ENCODE results near the gene CELSR1. TPM values are rescaled to one million over a fixed set of nuclear protein-coding genes. Genes with fewer than 3 reads are reported as not detected.

The CELSR1 gene
- total RNA-seq, 1 experiment from 2014 or later, result 19.6 TPM

- TF ChIP-seq REST (IDR thresholded peaks at IDR 0.05; ENCODE audit: low read depth), result no peak
- no peak for TF ChIP-seq CTCF (IDR thresholded peaks at IDR 0.05 in 2 of 3, conservative IDR thresholded peaks at IDR 0.05 in 1 of 3; ENCODE audit: borderline replicate concordance in 1 of 3, insufficient read depth in 1 of 3, low read depth in 2 of 3, low read length in 2 of 3)
- TF ChIP-seq POLR2AphosphoS5 (IDR thresholded peaks at IDR 0.05; ENCODE audit: low read depth, low read length), result no peak
- no peak for TF ChIP-seq ZNF274 (IDR thresholded peaks at IDR 0.05; ENCODE audit: low read depth, low read length)
- no peak for TF ChIP-seq RAD21 (IDR thresholded peaks at IDR 0.05; ENCODE audit: low read depth)
- no peak for TF ChIP-seq POLR2A (IDR thresholded peaks at IDR 0.05; ENCODE audit: borderline replicate concordance, extremely low read depth, insufficient read depth, insufficient read length)
Measured at GRCh38 chr22:46533070-46533833, 4.2 kb downstream of the CELSR1 start (continued).

- CTCF ChIA-PET, result no interaction called here
- Histone ChIP-seq H3K9me2 (ENCODE audit: insufficient read depth) (no peaks in the 10 kb centered on the region), H4K20me1 (ENCODE audit: insufficient read depth) (no peaks in the 10 kb centered on the region), H3K27ac (ENCODE audit: low read depth, low read length) (no peak overlapping the region), H3K9me3 (ENCODE audit: control insufficient read depth in 1 of 2, insufficient read depth in 1 of 2, low read depth in 1 of 2, low read length in 2 of 2) (peaks cover 0 to 14% of the 10 kb centered on the region in 2 experiments; a peak in 1 of 4 replicates), H2AFZ (ENCODE audit: low read depth, low read length, poor library complexity, severe bottlenecking) (no peak overlapping the region), H3K9ac (ENCODE audit: low read length) (no peak overlapping the region), H3K4me3 (replicated peaks in 1 of 2; ENCODE audit: low read depth in 1 of 2, low read length in 2 of 2) (no peak overlapping the region), H3K79me2 (ENCODE audit: insufficient read depth, low read length) (peaks cover 25% of the 10 kb centered on the region), H3K36me3 (ENCODE audit: control insufficient read depth in 1 of 2, insufficient read depth in 2 of 2, low read length in 2 of 2) (no peaks in the 10 kb centered on the region), H3K4me2 (ENCODE audit: low read length) (no peak overlapping the region), H3K27me3 (ENCODE audit: insufficient read depth, low read length) (no peaks in the 10 kb centered on the region), H3K4me1 (ENCODE audit: control insufficient read depth in 1 of 2, insufficient read depth in 2 of 2, low read length in 2 of 2) (peaks cover 0 to 17% of the 10 kb centered on the region in 2 experiments; a peak in 3 of 4 replicates)
- DNase-seq (ENCODE audit: low read depth, low spot score) (no peak), ATAC-seq (no peak)
- intact Hi-C loops (cut with micrococcal nuclease), result loop anchor here (10.0 kb wide), 1 partner anchor 78 kb away; no protein-coding TSS in a partner anchor
- POLR2A ChIA-PET, result no interaction called here
- BruUV-seq (replicated peaks), result no TSS peak
- RAD21 ChIA-PET (ENCODE audit: low non-redundant PET in 1 of 2, low total read pairs in 2 of 2, uncharacterized antibody in 2 of 2, unreplicated experiment in 2 of 2), result no interaction called here
- TF ChIP-seq YY1 (IDR thresholded peaks at IDR 0.05; ENCODE audit: extremely low read depth, insufficient replicate concordance, low read depth, low read length) (no peak), EGR1 (IDR thresholded peaks at IDR 0.05; ENCODE audit: low read depth) (no peak), CTCF (IDR thresholded peaks at IDR 0.05 in 2 of 3, conservative IDR thresholded peaks at IDR 0.05 in 1 of 3; ENCODE audit: borderline replicate concordance in 1 of 3, insufficient read depth in 1 of 3, low read depth in 2 of 3, low read length in 2 of 3) (no peak), ZNF274 (IDR thresholded peaks at IDR 0.05; ENCODE audit: low read depth, low read length) (no peak), ZBTB33 (IDR thresholded peaks at IDR 0.05; ENCODE audit: extremely low read depth, insufficient replicate concordance, low read length) (no peak), JUND (IDR thresholded peaks at IDR 0.05) (no peak), RAD21 (IDR thresholded peaks at IDR 0.05; ENCODE audit: low read depth) (no peak), ZFX (IDR thresholded peaks at IDR 0.05) (no peak), FOSL1 (IDR thresholded peaks at IDR 0.05; ENCODE audit: low read depth) (no peak), ELF1 (IDR thresholded peaks at IDR 0.05; ENCODE audit: borderline replicate concordance, low read depth) (no peak)
Measured at GRCh38 chr22:46532416-46532815, 5.0 kb downstream of the CELSR1 start.
